Measurements from ENCODE around the gene ALPI.

ALPI gene

DNA sequence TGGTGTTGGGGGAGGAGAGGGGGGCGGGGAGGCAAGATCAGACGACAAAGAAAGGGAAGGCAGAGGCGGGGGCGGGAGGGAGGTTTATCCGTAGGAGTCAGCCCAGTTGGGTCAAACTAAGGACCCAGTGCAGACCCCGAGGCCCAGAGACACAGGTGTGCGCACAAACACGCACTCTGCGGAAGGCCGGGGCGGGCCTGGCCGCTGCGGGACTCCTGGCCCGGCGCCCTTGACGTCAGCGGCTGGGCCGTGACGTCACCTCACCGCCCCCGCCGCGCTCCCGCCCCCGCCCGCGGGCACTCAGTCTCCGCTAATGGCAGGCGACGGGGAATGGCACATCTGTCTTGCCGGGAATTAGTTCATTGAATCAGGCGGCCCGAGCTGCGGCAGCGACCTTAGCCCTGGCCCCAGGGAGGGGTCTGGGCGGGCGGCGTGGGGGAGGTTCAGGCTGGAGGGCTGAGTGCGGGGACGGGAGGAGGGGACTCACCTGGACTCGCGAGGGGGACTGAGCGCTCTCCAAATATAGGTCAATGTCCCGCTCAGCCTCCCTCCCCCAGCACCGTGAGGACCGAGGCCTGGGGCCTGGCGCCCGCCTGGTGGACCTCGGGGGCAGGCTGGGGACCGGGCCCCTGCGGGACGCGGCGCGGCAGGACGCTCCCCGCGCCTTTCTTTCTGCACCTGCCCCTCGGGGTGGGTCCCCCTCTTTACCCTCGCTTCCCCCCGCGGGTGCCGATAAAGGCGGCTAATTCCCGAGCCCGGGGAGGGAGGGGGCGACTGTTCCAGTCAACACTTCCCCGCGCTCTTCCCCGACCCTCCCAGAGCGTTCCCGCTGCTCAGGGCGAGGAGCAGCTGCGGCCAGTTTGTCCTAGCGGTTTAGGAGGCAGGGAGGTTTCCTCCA lies 47.2 kb downstream of the ALPI start:
- no peak for FAIRE-seq

DNA sequence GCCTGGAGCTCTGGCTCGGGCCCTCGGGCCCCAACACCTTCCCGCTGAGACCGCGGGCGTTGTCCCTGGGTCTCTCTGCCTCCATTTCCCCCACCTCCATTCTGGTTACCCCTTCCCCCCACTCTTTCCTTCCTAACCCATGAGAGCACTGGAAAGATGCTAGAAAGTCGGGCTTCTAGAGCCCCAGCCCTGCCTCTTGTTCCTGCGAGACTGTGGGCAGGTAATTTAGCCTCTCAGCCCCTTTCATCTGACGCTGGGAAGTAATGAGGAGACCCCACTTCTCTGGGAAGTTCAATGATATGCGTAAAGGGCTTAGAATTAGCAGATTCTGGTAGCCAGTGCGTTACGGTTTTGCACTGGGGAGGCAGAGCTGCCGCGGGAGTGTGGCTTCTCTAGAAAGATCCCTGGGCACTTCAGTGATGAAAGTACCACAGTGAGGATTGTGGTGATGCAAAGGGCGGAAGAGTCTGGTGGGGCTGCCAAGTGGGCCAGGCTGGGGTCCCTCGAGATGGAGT lies 47.9 kb downstream of the ALPI start:
- FAIRE-seq: no peak

GRCh38 chr2:232504438-232504837 lies 48.5 kb downstream of the ALPI start:
- FAIRE-seq: no peak

DNA sequence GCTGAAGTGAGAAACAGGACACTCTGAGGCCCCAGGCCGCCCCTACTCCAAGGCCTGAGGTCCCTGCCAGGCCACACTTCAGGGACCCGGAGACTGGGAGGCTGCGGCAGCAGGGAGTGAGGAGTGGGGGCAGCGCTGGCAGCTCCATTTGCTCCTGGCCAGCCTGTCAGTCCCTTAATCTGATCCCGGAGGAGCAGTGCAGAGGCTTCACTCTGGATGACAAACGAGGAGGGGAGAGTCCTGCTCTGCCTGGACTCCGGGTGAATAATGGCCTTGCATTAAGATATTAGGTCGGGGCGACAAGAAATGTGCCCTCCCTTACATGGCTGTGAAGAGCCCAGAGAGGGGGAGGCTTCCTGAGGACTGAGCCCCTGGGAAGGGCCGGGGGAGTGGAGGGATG lies 49.9 kb downstream of the ALPI start:
- FAIRE-seq: no peak

- FAIRE-seq: no peak
These were observed 50.8 kb downstream of the ALPI start for GRCh38 chr2:232506709-232507108.

- no peak for FAIRE-seq
These were observed 52.3 kb downstream of the ALPI start for GRCh38 chr2:232508251-232508650.
